Stimulated activated CD4-positive, alpha-beta T cell treated with anti-CD3 and anti-CD28 coated beads, Interleukin-15, amount 100 ng/mL, for 24 hours (primary cell): ENCODE measurements around the gene OXSR1.
"Not testable (repeated sequence)": the region's sequence is repeated elsewhere in the genome, so short reads cannot be mapped to it uniquely, and the experiment has no call there.

ENCODE experiments used
- DNase-seq: peaks from one replicate; pipeline ENCODE4 v3.0.0-alpha.2; 2020

Gene OXSR1

DNA sequence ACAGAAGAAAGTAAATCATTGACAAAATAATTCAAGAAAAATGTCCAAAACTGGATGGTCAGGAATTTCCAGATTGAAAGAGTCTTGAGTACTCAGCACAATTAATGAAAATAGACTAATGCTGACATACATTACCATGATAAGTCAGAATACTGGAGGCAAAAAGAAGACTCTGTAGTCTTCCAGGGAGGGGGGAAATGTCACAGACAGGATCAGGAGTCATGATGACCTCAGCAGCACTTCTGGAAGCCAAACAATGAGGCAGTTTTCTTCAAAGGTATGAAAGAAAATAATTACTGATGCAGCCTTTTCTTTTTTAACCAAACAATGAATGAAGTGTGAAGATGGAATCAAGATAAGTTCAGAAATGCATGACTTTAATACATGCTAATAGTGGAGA is 70.1 kb downstream of the OXSR1 start:
- no peak for DNase-seq

DNA sequence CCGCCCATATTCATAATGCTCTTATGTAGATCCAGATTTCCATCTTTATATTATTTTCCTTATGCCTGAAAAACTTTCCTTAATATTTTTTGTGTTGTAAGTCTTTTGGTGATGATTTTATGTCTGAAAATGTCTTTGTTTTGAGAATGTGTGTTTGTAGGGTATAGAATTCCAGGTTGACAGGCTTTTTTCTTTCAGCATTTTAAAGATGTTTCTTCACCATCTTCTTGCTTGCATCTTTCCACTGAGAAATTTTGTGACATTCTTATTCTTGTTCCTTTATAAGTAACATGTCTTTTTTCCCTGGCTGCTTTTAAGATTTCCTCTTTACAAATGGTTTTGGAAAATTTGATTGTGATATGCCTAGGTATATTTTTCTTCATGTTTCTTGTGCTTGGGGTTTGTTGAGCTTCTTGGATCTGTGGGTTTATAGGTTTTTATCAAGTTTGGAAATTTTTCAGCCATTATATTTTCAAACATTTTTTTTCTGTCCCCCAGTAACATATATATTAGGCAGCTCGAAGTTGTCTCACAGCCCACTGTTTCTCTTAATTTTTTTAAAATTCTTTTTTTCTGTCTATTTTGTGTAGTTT is 73.2 kb downstream of the OXSR1 start:
- DNase-seq: no peak

DNA sequence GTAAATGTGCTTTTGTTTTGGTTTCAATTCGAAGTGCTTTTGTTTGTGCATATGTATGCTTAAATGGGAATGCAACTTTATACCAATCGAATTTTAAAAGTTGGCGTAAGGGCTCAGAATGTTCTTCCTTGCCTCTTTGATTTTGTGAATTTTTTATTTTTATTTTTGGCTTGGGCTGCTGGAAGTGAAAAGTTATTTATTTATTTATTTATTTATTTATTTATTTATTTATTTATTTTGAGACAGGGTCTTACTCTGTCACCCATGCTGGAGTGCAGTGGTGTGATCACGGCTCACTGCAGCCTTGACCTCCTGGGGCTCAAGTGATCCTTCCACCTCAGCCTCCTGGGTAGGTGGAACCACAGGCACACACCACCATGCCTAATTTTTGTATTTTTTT is 77.5 kb downstream of the OXSR1 start:
- not testable (repeated sequence) for DNase-seq

DNA sequence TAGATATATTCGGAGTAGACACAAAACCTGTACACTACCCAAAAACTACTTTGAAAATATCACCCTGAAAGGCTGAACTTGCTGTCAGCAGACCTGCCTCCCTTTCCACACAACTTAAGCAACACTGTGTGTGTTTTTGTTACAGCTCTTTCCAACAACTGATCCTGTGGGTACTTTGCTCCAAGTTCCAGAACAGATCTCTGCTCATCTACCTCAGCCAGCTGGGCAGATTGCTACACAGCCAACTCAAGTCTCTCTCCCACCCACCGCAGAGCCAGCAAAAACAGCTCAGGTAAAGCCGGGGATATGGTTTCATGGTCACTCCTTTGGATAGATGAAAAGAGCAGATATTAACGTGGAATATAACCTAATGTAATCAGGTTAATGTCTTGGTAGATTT is 80.6 kb downstream of the OXSR1 start:
- no peak for DNase-seq

DNA sequence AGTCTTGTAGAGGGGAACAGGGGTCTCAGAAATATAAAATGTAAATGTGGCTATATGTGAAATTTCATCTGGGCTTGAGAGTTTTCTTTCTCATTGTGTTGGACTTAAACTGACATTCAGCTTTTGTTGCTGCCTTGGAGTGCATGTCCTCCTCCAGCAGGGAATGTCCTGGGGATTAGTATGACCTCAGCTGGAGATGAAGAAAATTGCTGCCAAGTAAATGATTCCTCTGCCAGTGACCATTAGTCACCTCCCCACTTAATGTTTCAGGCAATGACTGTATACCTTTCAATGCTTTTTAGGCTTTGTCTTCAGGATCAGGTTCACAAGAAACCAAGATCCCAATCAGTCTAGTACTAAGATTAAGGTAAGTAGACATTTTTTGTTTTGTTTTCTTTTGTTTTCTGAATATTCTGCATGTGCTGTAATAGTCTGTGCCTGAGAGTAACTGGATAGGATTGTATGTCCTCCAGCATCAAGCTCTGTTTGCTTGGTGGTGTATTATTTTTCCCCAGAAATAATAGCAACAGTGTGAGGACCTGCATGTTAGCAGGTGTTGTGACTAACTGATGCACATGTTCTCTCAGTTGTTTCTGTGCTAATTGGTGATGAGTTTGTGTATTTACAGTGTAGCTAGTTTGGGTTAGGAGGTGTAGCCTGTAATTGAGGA is 82.2 kb downstream of the OXSR1 start:
- DNase-seq: no peak

DNA sequence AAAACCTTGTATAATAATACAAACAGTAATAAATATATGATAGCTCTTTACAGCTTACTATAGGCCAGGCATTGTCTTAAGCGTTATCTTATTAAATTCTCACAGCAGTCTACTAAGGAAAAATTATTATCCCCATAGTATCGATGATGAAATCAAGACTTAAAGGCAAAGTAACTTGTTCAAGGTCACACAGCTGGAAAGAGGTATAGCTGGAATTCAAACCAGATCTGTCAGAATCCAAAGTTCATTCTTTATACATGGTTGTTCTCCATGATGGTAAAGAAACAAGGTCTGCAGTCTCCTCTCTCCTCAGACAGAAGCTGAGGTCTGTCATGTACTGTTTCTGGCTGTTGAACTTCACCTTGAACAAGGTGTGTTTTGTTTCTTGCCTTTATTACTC is 84.9 kb downstream of the OXSR1 start:
- DNase-seq: no peak

DNA sequence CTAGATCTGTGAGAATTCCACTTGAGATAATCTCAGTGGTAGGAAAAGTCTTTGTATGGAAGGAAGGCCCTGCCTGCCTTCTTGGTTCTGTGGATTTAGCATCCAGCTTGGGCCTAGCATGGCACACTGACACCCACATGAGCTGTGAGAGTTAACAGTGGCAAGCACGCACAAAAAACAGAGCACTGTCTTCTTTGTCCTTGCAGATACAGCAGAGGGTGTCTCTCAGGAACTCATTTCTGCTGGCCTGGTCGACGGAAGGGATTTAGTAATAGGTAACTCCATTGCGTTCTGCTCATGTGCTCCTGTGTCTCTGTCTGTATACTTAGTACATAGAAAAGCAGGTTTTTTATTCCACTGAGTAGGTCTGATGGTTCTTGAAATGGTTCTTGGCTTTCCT is 85.9 kb downstream of the OXSR1 start:
- no peak for DNase-seq

DNA sequence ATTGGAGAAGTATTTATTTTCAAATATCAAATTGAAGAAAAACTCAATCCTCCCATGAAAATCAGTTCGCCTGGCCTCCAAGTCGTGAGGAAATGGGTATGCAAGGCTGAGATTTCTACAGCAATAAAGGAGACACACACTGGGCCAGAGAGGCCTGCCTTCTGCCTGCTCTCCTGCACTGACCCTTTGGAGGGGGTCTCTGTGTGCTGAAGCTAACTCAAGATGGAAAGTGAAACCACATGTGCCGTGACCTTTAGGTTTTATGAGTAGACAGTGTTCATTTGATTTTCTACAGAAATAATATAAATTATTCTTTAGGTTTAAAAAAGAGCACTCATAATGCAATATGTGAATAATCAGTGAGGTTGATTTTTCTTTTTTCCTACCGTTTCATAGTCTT is 88.4 kb downstream of the OXSR1 start:
- no peak for DNase-seq

DNA sequence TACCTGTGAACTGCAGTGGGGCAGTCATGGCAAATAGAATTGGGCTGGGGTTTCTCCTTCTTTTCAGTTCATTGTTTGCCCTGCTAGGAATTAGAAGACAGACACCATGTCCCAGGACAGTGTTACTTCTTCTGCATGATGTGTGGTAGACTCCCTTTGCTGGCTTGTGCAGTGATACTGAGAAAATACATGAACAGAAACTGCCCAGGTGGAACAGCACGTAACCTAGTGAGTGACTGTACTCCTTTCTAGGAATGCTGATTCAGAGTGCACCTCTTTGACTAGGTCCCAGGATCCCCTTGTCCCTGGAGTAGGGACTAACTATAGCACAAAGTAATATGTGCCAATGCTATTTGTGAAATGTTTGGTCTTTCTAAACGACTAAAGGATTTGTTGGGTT is 89.5 kb downstream of the OXSR1 start:
- no peak for DNase-seq

DNA sequence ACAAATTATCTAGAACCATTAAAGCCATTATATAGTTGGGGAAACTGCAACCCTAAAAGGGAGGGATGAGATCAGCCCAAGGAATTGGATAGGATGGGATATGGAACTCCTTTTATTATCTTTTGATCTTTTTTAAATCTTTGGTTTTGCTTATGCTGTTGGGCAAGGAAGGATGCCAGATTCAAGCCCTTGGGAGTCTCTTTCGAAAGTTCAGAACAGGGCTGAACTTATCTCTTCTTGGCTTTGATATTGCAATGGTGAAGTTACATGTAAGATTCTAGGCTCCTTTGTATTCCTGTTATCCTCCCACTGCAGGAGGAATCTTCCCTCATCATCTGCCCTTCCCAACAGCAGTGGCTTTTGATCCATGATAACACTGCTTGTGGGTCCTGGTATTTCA is 90.3 kb downstream of the OXSR1 start:
- DNase-seq: no peak

DNA sequence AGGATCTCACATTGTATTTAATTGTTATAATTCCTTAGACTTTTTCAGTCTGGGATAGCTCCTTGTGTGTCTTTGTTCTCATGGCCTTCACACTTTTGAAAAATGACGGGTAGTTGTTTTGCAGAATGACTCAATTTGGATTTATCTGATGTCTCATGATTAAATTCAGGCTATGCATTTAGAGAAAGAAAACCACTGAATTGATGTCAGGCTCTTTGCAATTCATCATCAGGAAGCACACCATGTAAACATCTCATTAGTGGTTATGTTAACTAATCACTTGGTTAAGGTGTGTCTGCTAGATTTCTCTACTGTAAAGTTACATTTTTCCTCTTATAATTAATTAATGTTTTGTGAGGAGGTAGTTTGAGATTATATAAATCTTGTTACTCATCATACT is 92.2 kb downstream of the OXSR1 start:
- no peak for DNase-seq

DNA sequence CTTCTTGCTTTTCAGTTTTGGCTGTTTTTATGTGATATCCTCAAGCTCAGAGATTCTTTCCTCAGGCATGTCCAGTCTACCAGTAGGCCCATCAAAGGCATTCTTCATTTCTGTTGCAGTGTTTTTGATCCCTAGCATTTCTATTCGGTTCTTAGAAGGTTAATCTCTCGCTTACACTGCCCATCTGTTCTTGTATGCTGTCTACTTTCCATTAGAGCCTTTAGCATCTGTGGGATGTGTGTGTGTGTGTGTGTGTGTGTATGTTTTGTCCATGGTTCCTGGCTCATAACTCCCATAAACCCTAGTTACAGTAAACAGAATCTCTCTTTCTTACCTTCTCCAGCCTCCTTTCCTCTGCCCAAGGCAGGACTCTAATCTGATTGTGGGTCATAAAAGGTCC is 95.1 kb downstream of the OXSR1 start:
- DNase-seq: no peak

DNA sequence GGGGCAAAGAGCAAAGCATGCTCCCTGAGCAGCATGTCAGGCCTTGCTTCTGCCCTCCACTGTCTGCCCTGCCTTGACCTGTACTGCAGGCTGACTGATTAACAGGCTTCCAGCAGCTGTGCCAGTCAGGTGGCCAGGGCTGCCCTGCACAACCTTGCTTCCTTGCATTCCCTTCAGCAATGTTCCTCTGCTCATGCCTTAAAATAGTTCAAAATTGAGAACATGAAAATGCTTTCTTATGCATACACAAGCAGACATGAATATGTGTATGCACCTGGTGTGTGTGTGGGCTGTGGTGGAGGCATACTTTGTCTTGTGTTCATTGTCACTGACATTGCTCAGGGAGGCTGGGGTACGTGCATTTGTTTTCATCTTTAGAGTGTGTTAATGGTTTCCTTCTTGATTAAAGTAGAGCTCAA is 99.0 kb downstream of the OXSR1 start:
- DNase-seq: no peak

DNA sequence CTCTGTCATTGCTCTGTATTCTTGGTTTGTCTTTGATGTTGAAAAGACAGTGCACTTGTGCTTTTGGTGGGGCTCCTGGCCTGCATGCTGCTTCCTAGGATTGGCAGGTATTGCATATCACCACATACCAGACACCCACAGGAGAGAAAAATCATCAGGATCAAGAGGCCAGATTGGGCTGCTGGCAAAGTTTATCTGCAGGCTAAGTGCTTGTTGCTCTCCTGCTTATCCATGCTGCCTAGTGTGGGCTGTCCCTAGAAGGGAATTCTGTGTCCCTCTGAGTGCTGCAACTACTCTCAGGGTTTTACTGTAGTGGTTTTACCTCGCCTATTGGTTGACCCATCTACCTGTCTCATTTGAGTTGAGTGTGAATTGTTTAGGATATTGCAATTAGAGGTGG is 99.4 kb downstream of the OXSR1 start:
- DNase-seq: no peak

DNA sequence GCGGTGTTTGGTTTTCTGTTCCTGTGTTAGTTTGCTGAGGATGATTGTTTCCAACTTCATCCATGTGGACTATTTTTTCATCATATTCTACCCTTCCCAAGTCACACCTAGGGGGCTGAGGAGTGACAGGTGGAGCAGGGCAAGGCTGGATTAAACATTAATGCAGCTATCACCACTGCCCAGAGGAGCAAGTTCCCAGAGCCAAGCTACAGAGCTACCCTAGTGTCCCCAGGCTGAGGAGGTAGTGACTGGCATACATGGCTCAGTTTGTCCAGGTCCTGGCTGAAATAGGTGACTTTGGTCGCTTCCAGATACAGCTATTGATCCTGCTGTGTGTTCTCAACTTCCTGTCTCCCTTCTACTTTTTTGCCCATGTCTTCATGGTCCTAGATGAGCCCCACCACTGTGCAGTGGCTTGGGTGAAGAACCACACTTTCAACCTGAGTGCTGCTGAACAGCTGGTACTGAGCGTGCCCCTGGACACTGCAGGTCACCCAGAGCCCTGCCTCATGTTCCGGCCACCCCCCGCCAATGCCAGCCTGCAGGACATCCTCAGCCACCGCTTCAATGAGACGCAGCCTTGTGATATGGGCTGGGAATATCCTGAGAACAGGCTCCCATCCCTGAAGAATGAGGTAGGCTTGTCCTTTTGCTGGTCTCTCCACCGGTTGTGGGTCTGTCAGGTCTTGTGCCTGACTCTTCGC is 100.4 kb downstream of the OXSR1 start, which contains the start of gene SLC22A13:
Gene SLC22A13, plus strand, starts transcription at position 209 of the 704 bp plus-strand sequence. Its CDS starts 49 bp downstream, at position 258.
- DNase-seq: no peak

DNA sequence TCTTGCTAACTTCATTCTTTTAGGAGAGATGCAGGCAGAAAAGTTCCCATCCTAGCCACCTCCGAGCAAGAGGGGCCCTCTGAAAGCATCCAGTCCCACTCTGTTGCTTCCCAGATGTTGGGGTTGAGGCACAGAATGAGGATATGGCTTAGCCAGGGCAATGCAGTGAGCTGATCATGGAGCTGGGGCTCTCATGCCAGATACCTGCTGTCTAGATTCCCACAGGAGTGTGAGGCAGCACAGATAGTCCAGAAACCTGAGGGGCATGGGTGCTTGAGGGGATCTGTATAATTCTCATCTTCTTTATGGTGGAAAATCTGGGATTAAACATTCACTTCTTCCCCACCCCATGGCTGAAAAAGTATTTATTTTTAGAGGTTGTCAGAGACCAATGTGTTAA is 101.5 kb downstream of the OXSR1 start:
- no peak for DNase-seq

DNA sequence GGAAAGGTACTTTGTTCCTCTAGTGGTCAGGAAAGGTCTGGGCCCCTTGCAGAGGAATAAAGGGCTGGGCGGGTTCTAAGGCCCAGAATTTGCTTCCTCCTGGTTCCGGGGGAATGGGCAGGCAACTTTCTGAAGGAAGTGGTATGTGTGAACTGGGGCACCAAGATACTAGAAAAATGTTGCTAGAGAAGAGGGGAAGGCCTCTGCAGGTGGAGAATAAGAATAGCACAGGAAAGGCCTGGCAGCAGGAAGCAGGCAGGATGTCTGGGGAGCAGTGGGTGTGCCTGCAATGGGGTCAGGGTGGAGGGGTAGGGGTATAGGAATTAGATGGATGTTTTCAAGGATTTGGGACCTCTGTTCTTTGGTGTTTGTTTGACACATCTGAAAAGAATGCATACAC is 102.3 kb downstream of the OXSR1 start:
- DNase-seq: no peak

DNA sequence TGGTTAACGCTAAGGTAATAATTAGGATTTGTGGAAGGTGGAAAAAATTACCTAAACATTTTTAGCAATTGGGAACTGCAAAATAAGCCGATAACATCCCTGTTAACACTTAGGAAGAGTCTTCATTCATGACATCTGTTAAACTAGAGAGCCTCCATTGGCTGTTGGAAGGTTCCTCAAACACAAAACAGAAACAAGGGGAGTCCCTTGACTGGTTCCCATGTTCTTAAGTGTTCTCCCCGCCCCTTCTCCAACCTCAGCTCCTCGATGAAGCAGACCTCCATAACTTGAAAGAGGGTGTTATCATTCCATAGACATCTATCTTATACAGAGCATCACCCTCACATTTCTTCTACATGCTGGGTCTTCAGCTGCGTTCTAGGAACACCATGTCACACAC is 102.8 kb downstream of the OXSR1 start:
- no peak for DNase-seq

DNA sequence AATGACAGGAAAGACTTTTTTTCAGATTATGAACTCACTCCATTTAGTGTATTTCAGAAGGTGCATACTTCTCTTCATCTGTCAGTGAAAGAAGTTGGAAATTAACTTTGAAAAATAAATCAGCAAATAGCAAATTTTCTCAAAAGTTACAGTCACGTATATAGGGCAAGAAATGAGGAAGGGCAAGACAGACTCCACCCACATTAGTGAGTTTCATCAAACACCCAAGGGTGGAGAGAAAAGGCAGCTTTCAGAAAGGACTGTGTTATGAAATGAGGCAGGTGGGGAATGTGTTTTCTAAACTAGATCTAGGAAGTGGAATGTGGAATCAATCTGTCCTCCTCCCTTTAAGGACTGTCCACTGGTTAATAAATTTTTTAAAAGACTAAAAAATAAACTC is 103.2 kb downstream of the OXSR1 start:
- no peak for DNase-seq

DNA sequence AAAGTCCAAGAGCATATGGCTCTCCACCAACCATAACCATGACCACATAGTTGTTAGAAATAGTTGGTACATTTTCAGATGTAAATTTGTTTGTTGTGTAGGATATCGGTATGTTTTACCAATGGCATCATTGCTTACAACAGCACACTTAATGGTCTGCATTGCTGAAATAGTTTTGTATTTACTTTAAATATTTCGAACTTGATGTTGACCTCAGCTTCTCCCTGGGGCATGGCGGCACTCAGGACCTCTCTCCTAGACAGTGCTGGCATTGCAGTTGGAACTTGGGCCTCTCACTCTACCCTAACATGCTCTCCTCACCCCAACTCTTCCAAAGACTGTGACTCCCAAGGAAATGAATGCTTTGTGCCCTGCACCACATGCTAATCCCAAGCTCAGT is 105.3 kb downstream of the OXSR1 start:
- DNase-seq: no peak

DNA sequence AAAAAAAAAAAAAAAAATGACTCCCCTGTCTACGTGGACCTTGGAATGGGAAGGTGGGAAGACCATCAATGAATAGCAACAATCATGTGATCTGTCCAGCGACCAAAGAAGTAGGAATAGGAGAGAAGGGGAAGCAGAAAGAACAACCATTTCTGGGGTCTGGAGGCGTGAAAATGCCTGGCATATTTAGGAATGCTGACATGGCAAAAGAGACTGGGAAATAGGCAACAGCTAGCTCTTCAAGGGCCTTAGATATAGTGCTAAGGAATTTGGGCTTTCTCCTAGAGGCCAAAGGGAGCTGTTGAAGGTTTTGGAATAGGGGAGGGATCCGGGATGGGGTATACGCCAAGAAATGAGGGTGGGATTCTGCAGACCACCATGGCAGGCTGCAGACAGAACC is 106.2 kb downstream of the OXSR1 start:
- no peak for DNase-seq

DNA sequence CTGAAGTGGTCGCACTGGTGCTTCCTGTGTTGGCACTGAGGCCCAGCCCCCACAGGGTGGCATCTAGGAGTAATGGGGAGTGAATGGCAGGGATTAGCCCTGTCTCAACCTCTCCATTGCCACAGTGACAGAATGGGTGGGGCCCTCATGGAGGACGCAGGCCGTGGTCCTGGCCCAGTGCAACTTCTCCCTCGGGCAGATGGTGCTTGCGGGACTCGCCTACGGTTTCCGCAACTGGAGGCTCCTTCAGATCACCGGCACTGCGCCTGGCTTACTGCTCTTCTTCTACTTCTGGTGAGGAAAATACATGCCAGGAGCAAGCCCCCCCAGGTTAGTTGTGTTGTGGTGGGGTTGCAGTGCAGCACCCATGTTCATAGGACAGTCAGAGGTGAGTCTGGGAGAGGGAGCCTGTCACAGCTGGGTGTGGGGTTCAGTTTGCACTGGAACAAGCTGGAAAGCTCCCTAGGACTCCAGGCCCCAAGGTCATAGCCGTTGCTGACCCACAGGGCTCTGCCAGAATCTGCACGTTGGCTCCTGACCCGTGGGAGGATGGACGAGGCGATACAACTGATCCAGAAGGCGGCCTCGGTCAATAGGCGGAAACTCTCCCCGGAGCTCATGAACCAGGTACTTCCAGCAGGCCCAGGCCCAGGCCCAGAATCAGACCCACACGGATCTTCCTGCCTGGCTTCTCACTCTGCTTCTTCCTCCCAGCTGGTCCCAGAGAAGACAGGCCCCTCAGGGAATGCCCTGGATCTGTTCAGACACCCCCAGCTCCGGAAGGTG is 109.7 kb downstream of the OXSR1 start:
- no peak for DNase-seq

DNA sequence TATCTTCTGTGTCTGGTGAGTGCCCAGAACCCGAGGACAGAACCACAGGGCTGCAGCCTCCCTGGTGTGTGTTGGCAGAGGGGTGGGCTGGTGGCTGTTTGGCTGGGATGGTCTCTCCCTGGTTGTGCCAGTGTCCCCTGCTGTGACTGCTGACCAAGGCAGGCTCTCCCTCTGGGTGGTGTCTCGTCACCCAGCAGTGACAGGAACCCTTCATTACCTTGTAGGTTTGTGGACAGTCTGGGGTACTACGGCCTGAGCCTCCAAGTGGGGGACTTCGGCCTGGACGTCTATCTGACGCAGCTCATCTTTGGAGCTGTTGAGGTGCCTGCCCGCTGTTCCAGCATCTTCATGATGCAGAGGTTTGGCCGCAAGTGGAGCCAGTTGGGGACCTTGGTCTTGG is 110.3 kb downstream of the OXSR1 start:
- no peak for DNase-seq
